SIG-M5 treated with dmso at 0.1 percent for 504 hours (cell line): ENCODE results near the gene SLAMF8.

Experiments used
- DNase-seq: peaks from one replicate; lab custom pipeline; 2025; ENCODE audit not compliant: unreplicated experiment; lab: John Stamatoyannopoulos, UW

SLAMF8 gene

DNA sequence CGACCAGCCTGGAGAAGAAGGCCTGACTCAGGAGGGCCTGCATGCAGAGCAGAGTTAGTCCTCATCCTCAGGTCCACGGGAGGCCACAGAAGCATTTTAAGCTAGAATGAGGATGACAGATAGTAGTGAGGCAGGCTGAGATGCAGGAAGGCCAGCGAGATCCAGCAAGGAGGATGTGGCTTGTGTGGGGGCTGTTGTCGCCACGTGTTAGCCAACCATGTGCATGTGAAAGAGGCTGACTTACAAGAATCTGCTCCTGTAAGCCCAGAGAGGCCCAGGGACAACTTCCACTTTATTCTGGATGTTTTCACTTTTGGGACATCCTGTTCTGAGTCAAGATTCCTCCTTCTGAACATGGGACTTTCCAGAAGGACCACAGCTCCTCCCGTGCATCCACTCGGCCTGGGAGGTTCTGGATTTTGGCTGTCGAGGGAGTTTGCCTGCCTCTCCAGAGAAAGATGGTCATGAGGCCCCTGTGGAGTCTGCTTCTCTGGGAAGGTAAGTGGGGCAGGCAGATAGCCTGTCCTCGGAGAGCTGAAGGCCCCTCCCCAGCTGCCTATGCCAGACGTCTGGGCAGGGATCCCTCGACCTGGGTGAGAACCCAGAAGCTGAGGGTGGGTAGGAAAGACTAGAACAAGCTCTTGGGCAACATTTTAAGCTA is at the start of gene SLAMF8:
SLAMF8 (plus strand) TSS at position 433 of the 661 bp plus-strand sequence; CDS start at position 459, 26 bp downstream.
- DNase-seq = peak; percentile 65

DNA sequence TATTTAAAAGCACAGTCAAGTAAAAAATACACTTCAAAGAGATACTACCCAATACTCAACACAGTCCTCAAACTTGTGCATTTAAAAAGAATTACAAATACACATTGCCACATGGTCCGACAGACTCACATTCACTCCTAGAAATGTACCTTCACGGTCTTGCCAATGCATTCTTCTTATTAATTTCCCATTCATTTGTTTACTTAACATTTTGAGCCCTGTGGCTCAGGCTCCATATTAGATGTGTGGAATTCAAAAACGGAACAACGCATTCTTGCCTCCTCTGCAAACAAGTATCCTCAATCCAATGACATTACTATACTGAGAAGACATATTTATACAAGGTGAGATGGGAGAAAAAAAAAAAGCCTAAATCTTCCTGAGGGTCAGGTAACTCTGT is 48.4 kb upstream of the SLAMF8 start:
- no peak for DNase-seq

- no peak for DNase-seq
These were observed 47.2 kb upstream of the SLAMF8 start for GRCh38 chr1:159779403-159779851.

DNA sequence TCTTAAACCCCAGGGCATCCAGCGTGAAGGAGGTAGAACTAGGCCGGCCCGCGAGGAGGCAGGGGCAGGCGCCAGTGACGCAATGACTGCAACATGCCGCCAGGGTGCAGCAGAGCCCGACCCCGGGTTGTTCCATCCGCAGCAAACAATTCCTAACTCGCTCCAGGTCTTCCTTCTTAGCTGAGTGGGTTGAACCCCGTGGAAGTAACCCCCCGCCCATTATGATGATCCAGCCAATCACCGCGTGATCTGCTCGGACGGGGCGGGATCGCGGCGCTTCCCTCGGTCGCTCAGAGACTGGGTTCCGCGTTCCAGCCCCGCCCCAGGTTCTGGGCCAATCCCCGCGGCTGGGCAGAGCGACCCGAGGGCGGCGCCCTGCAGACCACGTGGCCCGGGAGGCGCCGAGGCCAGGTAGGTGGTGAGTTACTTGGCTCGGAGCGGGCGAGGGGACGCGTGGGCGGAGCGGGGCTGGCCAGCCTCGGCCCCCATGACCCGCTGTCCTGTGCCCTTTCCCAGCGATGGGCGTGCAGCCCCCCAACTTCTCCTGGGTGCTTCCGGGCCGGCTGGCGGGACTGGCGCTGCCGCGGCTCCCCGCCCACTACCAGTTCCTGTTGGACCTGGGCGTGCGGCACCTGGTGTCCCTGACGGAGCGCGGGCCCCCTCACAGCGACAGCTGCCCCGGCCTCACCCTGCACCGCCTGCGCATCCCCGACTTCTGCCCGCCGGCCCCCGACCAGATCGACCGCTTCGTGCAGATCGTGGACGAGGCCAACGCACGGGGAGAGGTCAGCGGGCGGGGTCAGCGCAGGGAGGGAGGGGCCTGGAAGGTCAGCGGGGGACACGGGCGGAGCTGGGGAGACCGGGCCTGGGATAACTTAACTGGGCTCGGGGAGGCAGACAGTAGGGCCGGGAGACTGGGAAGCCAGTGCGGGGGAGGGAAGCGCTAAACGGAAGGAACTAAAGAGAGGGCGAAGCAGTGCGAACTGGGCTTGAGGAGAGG is 45.8 kb upstream of the SLAMF8 start, which contains the start of gene DUSP23:
DUSP23 (plus strand) TSS at position 380 of the 1,000 bp plus-strand sequence; CDS start at position 519, 139 bp downstream.
- peak; percentile 98 for DNase-seq

- DNase-seq = no peak
These were observed 44.7 kb upstream of the SLAMF8 start for GRCh38 chr1:159781992-159782391.

DNA sequence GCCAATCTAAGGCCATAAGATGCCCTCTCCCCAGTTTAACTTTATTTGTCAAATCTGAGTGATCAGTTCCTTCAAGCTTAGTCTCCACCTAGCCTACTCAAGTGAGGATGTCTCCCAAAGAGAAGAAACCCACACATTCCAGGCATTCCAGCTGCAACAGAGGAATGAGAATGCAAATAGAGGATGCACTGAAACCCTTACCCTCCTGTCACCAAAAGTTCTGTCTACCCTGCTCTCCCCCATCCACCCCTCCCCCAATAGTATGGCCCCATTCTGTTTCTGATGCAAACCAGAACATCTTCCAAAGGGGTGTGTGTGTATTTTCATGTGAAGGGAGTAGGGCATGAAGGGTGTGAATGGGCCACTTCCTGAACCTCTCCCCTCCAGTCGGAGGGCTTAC is 42.9 kb upstream of the SLAMF8 start:
- no peak for DNase-seq

DNA sequence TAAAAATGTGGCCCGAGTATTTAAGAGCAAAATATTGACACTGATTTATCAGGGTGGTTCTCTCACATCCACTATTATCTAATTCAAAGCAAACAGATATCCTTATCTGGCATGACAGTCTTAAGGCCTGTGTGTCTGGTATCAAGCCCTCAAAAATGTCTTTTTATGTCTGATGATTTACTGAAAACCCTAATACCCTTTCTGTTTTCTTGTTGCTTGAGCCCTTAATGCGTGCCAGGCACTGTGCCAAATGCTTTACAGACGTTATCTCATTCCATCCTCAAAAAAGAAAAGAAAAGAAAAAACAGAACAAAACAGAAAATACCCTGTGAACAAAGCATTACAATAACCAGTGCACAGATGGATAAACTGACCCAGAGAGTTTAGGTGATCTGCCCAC is 40.2 kb upstream of the SLAMF8 start:
- DNase-seq = no peak

DNA sequence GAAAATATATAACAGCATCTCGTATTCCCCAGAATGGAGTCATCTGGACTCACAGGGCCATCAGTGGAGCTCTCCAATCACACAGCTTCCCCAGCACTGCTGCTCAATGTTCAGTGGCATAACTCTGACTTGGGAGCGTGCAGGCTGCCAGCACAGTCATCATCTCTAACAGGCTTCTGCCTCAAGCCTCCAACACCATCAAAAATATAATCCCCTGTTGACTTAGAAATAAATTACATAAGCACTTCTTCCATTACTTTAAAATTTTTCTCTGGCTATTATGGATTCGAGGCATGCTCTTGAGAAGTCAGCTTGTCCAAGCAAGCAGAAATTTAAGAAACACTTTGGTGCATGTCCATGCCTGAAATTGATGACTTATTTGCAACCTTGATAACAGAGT is 39.7 kb upstream of the SLAMF8 start:
- no peak for DNase-seq

DNA sequence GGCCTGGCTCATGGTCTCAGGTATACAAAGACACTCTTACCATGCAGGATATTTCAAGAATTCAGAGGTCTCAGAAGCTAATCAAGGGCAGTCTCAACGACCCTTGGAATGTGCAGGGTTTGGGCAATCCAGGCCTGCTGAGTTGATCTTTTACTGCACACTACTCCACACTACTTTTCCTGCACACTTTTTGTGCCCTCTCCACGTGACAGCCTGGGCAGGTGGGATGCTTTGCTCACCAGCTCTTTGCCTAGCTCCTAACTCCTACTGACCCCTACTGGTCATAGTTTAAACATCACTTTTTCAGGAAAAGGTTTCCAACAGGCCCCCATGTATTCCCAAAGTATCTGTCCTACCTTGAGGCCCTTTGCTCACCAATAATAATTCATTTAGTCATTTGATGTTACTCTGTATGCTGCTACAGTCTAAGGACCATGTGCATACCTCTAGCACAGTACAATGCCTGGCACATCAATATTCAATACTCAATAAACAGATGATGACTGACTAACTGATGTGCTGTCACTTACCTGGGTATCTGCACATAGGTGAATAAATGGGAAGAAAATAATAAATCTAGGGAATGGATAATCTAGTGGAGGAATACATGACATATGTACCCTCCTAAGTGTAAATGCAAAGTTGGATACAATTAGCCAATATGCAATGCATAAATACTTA is 36.3 kb upstream of the SLAMF8 start:
- peak; percentile 14 for DNase-seq

- DNase-seq = no peak
These were observed 35.6 kb upstream of the SLAMF8 start for GRCh38 chr1:159791031-159791430.

DNA sequence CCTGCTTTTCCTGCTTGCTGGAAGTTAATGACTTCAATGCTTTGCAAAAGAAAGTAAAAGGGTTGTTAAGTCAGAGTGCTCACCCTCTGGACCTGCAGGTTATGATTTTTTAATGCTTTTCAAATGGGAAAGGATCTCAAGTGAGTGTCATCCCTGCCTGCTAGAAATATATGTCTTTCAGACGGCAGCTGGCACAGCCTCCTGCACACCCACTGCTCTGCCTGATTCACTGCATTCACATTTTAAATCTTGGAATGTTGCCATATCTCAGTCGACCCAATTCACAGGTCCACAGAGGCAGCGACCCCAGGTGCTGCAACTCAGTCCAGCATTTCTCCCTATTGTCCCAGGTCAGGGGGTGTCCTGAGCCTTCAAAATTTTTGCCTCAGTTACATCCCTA is 35.2 kb upstream of the SLAMF8 start:
- no peak for DNase-seq

- no peak for DNase-seq
These were observed 31.1 kb upstream of the SLAMF8 start for GRCh38 chr1:159795534-159795933.

DNA sequence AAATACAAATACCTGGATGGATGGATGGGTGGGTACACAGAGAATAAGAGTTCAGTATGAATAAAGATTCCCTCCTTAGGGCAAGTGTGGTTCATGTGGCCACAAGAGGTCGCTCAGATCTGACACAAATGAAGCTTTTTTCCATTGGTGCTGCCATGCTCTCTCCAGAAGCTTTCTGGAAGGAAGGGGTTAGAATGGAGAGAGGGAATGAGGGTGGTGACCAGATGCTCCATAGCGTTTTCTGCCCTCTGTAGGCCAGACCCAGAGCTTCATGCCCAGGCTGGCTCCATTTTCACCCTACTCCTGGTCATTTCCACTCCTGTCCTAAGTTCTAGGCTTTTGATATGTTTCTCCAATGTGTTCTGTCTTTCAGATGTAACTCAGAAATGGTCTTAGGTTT is 27.8 kb upstream of the SLAMF8 start:
- DNase-seq = peak; percentile 81

GRCh38 chr1:159799446-159799985 is 27.2 kb upstream of the SLAMF8 start:
- no peak for DNase-seq

DNA sequence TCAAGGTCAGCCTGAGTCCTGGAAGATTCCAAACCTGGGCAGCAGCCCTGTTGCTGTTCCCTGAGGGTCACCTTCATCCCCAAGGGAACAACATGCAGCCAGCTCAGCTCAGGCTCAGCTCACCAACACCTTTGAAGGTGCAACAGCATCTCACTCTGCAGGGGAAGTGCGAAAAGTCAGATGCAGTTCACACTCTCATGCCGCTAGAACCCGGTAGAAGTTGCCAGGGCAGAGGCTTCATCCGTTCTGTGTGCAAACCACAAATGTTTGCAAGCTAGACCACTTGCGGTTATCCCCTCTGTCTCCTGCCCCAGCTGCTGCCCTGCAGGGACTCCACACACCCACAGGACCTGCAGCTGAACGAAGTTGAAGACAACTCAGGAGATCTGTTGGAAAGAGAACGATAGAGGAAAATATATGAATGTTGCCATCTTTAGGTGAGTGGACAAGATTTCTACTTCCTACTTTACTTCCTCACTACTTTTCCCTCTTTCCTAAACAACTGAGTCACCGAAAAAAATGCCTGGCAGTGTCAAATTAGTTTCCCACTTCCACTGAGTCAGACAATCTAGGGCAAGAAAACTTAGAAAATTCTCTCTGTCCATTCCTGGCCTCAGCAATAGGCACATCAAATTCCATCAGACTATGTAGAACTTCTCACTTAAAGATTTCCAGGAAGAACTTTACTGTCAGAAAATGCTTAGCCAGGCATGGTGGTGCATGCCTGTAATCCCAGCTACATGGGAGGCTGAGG is 26.3 kb upstream of the SLAMF8 start:
- peak; percentile 48 for DNase-seq

DNA sequence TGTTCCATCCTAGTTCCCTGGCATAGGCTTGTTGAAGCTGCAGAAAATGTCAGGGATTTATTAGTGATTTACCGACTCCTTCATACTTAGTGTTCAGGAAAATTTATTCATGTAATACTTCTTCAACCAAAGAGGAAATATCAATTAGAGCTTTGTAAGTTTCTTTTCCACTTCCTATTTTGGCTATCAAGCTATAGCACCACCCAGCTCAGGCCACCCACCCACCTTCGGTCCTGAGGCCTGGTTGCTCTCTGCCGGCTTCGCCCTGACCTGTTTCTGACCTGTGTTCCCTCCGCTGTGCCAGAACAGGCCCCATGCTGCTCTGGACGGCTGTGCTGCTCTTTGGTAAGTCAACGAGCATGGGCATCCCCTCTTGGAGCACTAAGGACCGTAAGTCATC is 24.6 kb upstream of the SLAMF8 start, which contains the start of gene FCRL6:
FCRL6 (plus strand) TSS at position 250 of the 400 bp plus-strand sequence; CDS start at position 315, 65 bp downstream.
- DNase-seq = no peak

GRCh38 chr1:159803956-159804689 is 22.6 kb upstream of the SLAMF8 start:
- peak; percentile 26 for DNase-seq

- no peak for DNase-seq
These were observed 21.7 kb upstream of the SLAMF8 start for GRCh38 chr1:159804924-159805323.

DNA sequence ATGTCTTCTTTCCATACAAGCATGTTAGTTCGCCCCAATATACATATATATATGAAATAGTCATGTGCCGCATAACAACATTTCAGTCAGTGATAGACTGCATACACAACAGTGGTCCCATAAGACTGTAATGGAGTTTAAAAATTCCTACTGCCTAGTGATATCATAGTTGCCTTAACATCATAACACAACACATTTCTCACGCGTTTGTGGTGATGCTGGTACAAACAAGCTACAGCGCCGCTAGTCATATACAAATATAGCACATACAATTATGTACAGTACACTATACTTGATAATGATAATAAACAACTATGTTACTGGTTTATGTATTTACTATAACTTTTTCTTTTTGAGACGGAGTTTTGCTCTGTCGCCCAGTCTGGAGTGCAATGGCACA is 10.7 kb upstream of the SLAMF8 start:
- DNase-seq = no peak
